Middle frontal gyrus (tissue), 1 donor: ENCODE results near the gene AGRN.
"Not testable (repeated sequence)": the region's sequence is repeated elsewhere in the genome, so short reads cannot be mapped to it uniquely, and the experiment has no call there.

Source experiments
- DNase-seq: peaks from one replicate; pipeline ENCODE4 v3.0.0-alpha.2; 2015; ENCODE audit warnings: low spot score; ENCODE audit errors: extremely low spot score

Gene AGRN

DNA sequence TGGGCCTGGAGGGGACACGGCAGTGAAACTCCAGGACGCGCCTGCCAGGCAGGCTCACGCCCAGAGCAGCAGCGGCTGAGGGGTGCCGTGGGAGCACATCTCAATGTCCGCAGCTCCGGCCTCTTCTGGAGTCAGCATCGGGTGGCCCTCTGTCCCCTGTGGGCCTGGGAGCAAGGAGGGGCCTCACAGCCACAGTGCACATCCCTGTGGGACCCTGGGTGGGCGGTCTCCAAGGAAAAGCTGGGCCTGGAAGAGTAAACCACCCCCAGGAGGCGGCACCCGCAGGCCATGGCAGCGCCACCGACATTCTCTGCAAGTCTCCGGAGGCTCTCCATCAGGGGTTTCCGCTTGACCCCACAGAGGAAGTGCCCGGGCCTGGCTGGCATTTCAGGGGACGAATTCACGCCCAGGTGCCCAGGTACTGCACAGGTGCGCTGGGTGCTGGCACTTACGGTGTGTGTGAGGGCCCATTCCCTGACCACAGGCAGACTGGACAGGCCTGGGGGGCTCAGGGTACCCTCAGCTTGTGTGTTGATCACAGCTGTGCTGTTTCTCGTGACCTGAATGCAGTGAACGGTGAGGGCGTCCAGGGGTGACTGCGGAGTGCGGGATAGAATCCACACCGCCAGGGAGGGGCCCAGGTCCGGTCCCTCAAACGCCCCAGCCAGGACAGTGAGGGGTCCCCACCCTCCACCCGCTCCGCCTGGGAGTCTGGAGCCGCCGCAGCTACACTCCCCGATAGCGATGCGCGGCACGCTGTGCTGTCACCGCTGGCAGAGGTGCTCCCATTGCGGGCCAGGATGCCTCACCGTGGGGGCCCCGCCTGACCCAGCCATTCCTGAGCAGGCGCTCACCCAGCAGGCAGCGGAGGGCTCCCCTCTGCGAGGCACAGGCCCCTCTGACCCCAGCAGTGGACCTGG lies 70.8 kb downstream of the AGRN start:
- no peak for DNase-seq

GRCh38 chr1:1091344-1092148 lies 71.6 kb downstream of the AGRN start:
- DNase-seq, result no peak

GRCh38 chr1:1092149-1092855 lies 72.4 kb downstream of the AGRN start:
- DNase-seq, result no peak

DNA sequence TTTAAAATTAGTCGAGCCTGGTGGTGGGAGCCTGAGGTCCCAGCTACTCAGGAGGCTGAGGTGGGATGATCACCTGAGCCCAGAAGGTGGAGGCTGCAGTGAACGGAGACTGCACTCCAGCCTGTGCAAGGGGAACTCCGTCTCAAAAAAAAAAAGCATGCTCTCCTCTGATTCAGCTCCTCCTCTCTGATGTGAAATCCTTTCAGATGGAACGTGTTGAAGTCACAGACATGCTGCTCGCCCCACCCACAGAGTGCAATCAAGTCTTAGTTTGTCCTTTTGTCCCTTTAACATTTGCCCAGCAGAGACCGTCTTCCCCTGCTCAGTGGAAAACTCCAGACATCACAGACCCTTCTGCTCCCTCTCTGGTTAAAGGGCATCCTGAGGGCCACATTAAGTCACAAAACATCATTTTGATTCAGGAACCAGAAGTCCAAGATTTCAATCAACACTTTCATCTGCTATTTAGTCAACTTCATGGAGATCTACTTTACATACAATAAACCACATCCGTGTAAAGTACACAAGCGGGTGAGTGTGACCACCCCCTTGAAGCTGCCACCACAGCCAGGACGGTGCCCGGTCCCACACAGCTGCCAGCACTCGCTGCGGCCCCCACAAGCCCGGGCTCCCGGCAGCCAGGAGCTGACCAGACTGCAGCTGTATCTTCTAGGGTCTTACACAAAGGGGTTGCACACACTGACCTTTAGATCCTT lies 73.1 kb downstream of the AGRN start:
- DNase-seq, result no peak

GRCh38 chr1:1093610-1093943 lies 73.7 kb downstream of the AGRN start:
- DNase-seq, result no peak

GRCh38 chr1:1094981-1095380 lies 75.1 kb downstream of the AGRN start:
- DNase-seq, result no peak

- not testable (repeated sequence) for DNase-seq
These were observed 76.2 kb downstream of the AGRN start for GRCh38 chr1:1096136-1096535.

GRCh38 chr1:1098681-1099421 lies 78.9 kb downstream of the AGRN start:
- DNase-seq, result no peak

DNA sequence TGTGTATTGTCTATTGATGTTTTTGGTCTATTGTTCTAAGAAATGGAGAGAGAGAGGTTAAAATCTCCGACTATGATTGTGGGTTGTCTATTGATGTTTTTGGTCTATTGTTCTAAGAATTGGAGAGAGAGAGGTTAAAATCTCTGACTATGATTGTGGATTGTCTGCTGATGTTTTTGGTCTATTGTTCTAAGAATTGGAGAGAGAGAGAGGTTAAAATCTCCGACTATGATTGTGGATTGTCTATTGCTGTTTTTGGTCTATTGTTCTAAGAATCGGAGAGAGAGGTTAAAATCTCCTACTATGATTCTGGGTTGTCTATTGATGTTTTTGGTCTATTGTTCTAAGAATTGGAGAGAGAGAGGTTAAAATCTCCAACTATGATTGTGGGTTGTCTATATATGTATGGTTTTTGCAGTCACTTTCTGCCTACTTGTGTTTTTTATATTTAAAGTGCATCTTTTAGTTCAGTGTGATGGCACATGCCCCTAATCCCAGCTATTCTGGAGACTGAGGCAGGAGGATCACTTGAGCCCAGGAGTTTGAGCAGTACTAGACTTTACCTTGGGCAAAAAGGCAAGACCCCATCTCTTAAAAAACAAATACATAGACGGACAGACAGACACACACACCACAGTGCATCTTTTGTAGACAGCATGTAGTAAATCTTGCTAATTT lies 79.7 kb downstream of the AGRN start:
- DNase-seq, result no peak

- no peak for DNase-seq
These were observed 80.4 kb downstream of the AGRN start for GRCh38 chr1:1100296-1100695.

- DNase-seq, result no peak
These were observed 81.6 kb downstream of the AGRN start for GRCh38 chr1:1101503-1101902.

DNA sequence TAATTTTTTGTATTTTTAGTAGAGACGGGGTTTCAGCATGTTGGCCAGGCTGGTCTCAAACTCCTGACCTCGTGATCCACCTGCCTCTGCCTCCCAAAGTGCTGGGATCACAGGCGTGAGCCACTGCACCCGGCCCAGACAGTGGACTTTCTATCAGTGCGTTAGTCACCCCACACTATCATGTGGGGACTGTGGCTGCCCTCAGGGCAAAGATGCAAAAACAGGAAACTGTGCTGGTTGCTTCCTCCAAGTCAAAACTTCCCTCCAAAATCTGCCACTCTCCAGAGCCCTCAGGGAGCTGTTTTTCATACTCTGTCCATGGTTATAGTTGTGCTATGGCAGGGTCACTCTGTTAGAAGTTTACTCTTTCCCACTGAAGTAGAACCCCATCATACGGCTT lies 84.2 kb downstream of the AGRN start:
- DNase-seq, result not testable (repeated sequence)
